A549 (cell line): Measurements from ENCODE around the gene SNCAIP.

Experiments
- CEBPB ChIP-seq, 2 experiments: fragments of >200 bp in 1 of 2; sonication (Bioruptor Twin) in 1 of 2; formaldehyde crosslinking in 1 of 2; IDR thresholded peaks; 2 replicates each; pipeline ENCODE4 v1.6.1; 2012 to 2016
- CHD2 ChIP-seq: fragments of 150-350 bp; IDR thresholded peaks from 2 replicates; pipeline ENCODE4 v1.6.1; 2014; ENCODE audit warnings: low read length; ENCODE audit not compliant: partially characterized antibody
- CTCF ChIP-seq: fragments of >200 bp; sonication (Bioruptor Twin); formaldehyde crosslinking; IDR thresholded peaks from 3 replicates; pipeline ENCODE4 v1.5.1; 2016
- HMGXB4 ChIP-seq: fragments of 250-450 bp; sonication (Bioruptor Pico); IDR thresholded peaks from 2 replicates; pipeline ENCODE4 v1.5.0; 2021; ENCODE audit warnings: mild to moderate bottlenecking, moderate library complexity, borderline replicate concordance
- JUN ChIP-seq, 2 experiments: fragments of >200 bp; sonication (Bioruptor Twin); formaldehyde crosslinking; IDR thresholded peaks; 2 replicates in 1 of 2; 3 replicates in 1 of 2; pipeline ENCODE4 v1.6.1; 2016 to 2017
- MAX ChIP-seq: IDR thresholded peaks from 2 replicates; pipeline ENCODE4 v1.6.1; 2012
- MAZ ChIP-seq: fragments of 150-350 bp; IDR thresholded peaks from 2 replicates; pipeline ENCODE4 v1.6.1; 2014; ENCODE audit warnings: antibody characterized with exemption, low read depth, low read length, borderline replicate concordance
- RAD21 ChIP-seq, 2 experiments: fragments of >200 bp in 1 of 2; sonication (Bioruptor Twin) in 1 of 2; formaldehyde crosslinking in 1 of 2; IDR thresholded peaks in 1 of 2; conservative IDR thresholded peaks in 1 of 2; 2 replicates in 1 of 2; 3 replicates in 1 of 2; pipeline ENCODE4 v1.6.1; 2012 to 2018; ENCODE audit warnings: inconsistent platforms in 1 of 2
- RARB ChIP-seq: fragments of 250-450 bp; sonication (Bioruptor Pico); IDR thresholded peaks from 2 replicates; pipeline ENCODE4 v1.8.0; 2021; ENCODE audit warnings: mild to moderate bottlenecking, moderate library complexity
- RFX5 ChIP-seq: fragments of 450-650 bp; IDR thresholded peaks from 2 replicates; pipeline ENCODE4 v1.7.1; 2014; ENCODE audit warnings: antibody characterized with exemption, mild to moderate bottlenecking, moderate library complexity
- RNF2 ChIP-seq: fragments of 200-600 bp; sonication (generic); IDR thresholded peaks from 2 replicates; pipeline ENCODE4 v1.6.1; 2016; ENCODE audit warnings: low read depth, mild to moderate bottlenecking, antibody characterized with exemption, moderate library complexity, borderline replicate concordance
- USF2 ChIP-seq: fragments of 450-650 bp; IDR thresholded peaks from 2 replicates; pipeline ENCODE4 v1.6.1; 2014; ENCODE audit warnings: antibody characterized with exemption

GRCh38 chr5:122362361-122362760 lies 50.3 kb downstream of the SNCAIP start:
- no peak for TF ChIP-seq CTCF
- TF ChIP-seq USF2: no peak
- no peak for TF ChIP-seq RFX5
- no peak for TF ChIP-seq CHD2
- TF ChIP-seq RAD21 (conservative IDR thresholded peaks at IDR 0.05 in 1 of 2, IDR thresholded peaks at IDR 0.05 in 1 of 2): no peak
- no peak for TF ChIP-seq MAZ
- no peak for TF ChIP-seq HMGXB4 (CRISPR knock-in tag)
- TF ChIP-seq RNF2: no peak
- TF ChIP-seq MAX: no peak
- no peak for TF ChIP-seq JUN (IDR thresholded peaks at IDR 0.05)
- TF ChIP-seq CEBPB (IDR thresholded peaks at IDR 0.05): no peak
- TF ChIP-seq RARB: no peak
